Muscle of leg (tissue), 9 donors: Measurements from ENCODE around the gene AJM1. TPM values are rescaled to one million over a fixed set of nuclear protein-coding genes. Genes with fewer than 3 reads are reported as not detected.

Experiments used
- polyA plus RNA-seq, 8 donors: library from polyadenylated mRNA; unstranded; fragments of 120-200 nt; gene quantifications; one replicate each; pipeline versions ENCODE4 v1.2.1 to v1.2.3, GENCODE V29; 2013; ENCODE audit warnings: inconsistent platforms in 1 of 8, low replicate concordance in 1 of 8; ENCODE audit not compliant: insufficient read length in 8 of 8, insufficient read depth in 1 of 8
- total RNA-seq: library from RNA; stranded (reverse); fragments of 120-200 nt; gene quantifications from one replicate; pipeline ENCODE4 v1.2.4, GENCODE V29; 2013

AJM1 gene
- total and polyA plus RNA-seq, 9 donors, result 1.2 to 3.7 (median 2.2) TPM

Other genes starting within 250 kb of the AJM1 start
- 78.4 TPM for gene EGFL7, start 179.6 kb upstream of the AJM1 start, total RNA-seq
- 10 to 100 TPM; 56.8 to 95.9 (median 63.5) TPM for gene EGFL7, start 179.6 kb upstream of the AJM1 start, polyA plus RNA-seq
- gene AGPAT2, start 155.0 kb upstream of the AJM1 start, total RNA-seq, result 12.6 TPM
- gene AGPAT2, start 155.0 kb upstream of the AJM1 start, polyA plus RNA-seq, result 10 to 100 TPM; 11.3 to 22.2 (median 14.9) TPM
- gene DIPK1B, start 129.9 kb upstream of the AJM1 start, total RNA-seq, result 20.3 TPM
- 10 to 100 TPM; 14.1 to 25.3 (median 21.3) TPM for gene DIPK1B, start 129.9 kb upstream of the AJM1 start, polyA plus RNA-seq
- 12.3 TPM for gene LCN10, start 99.5 kb upstream of the AJM1 start, total RNA-seq
- 10 to 100 TPM in 4 of 8 donors, 1 to 10 TPM in 4; 2.5 to 15.5 (median 9.8) TPM for gene LCN10, start 99.5 kb upstream of the AJM1 start, polyA plus RNA-seq
- gene LCN6, start 94.0 kb upstream of the AJM1 start, total RNA-seq, result not detected
- gene LCN6, start 94.0 kb upstream of the AJM1 start, polyA plus RNA-seq, result under 1 TPM in 2 of 8 donors, not detected in 6; 0.30 to 0.31 TPM
- 6.9 TPM for gene LCN8, start 84.2 kb upstream of the AJM1 start, total RNA-seq
- 10 to 100 TPM in 1 of 8 donors, 1 to 10 TPM in 7; 1.6 to 12.8 (median 3.9) TPM for gene LCN8, start 84.2 kb upstream of the AJM1 start, polyA plus RNA-seq
- gene LCN15, start 78.0 kb upstream of the AJM1 start, total RNA-seq, result not detected
- gene LCN15, start 78.0 kb upstream of the AJM1 start, polyA plus RNA-seq, result 1 to 10 TPM in 1 of 8 donors, under 1 TPM in 7; 0.16 to 4.0 (median 0.68) TPM
- 43.8 TPM for gene TMEM141, start 51.1 kb upstream of the AJM1 start, total RNA-seq
- 10 to 100 TPM; 34.2 to 53.2 (median 44.6) TPM for gene TMEM141, start 51.1 kb upstream of the AJM1 start, polyA plus RNA-seq
- gene CCDC183, start 46.1 kb upstream of the AJM1 start, total RNA-seq, result 0.84 TPM
- 1 to 10 TPM; 1.2 to 4.6 (median 2.2) TPM for gene CCDC183, start 46.1 kb upstream of the AJM1 start, polyA plus RNA-seq
- 37.6 TPM for gene RABL6, start 34.5 kb upstream of the AJM1 start, total RNA-seq
- gene RABL6, start 34.5 kb upstream of the AJM1 start, polyA plus RNA-seq, result 10 to 100 TPM; 53.6 to 66.0 (median 61.1) TPM
- 145 TPM for gene PHPT1, start 6.9 kb downstream of the AJM1 start, total RNA-seq
- gene PHPT1, start 6.9 kb downstream of the AJM1 start, polyA plus RNA-seq, result 100 to 1,000 TPM; 103 to 137 (median 114) TPM
- gene MAMDC4, start 9.9 kb downstream of the AJM1 start, total RNA-seq, result 4.7 TPM
- gene MAMDC4, start 9.9 kb downstream of the AJM1 start, polyA plus RNA-seq, result 10 to 100 TPM in 2 of 8 donors, 1 to 10 TPM in 6; 2.7 to 33.5 (median 5.7) TPM
- gene EDF1, start 23.8 kb downstream of the AJM1 start, total RNA-seq, result 418 TPM
- gene EDF1, start 23.8 kb downstream of the AJM1 start, polyA plus RNA-seq, result 100 to 1,000 TPM; 343 to 402 (median 381) TPM
- gene TRAF2, start 44.0 kb downstream of the AJM1 start, total RNA-seq, result 5.4 TPM
- 10 to 100 TPM in 5 of 8 donors, 1 to 10 TPM in 3; 9.1 to 11.9 (median 10.3) TPM for gene TRAF2, start 44.0 kb downstream of the AJM1 start, polyA plus RNA-seq
- 49.7 TPM for gene FBXW5, start 102.3 kb downstream of the AJM1 start, total RNA-seq
- 10 to 100 TPM; 39.9 to 54.8 (median 45.1) TPM for gene FBXW5, start 102.3 kb downstream of the AJM1 start, polyA plus RNA-seq
- 0.58 TPM for gene C8G, start 102.8 kb downstream of the AJM1 start, total RNA-seq
- gene C8G, start 102.8 kb downstream of the AJM1 start, polyA plus RNA-seq, result 1 to 10 TPM in 1 of 8 donors, under 1 TPM in 6, not detected in 1; 0.17 to 2.3 (median 0.86) TPM
- 0.44 TPM for gene LCN12, start 109.8 kb downstream of the AJM1 start, total RNA-seq
- gene LCN12, start 109.8 kb downstream of the AJM1 start, polyA plus RNA-seq, result 1 to 10 TPM in 3 of 8 donors, under 1 TPM in 4, not detected in 1; 0.10 to 5.3 (median 0.75) TPM
- gene PTGDS, start 135.0 kb downstream of the AJM1 start, total RNA-seq, result 8.4 TPM
- gene PTGDS, start 135.0 kb downstream of the AJM1 start, polyA plus RNA-seq, result 10 to 100 TPM in 3 of 8 donors, 1 to 10 TPM in 5; 2.8 to 15.9 (median 7.0) TPM
- gene LCNL1, start 140.5 kb downstream of the AJM1 start, total RNA-seq, result 0.53 TPM
- 1 to 10 TPM in 1 of 8 donors, under 1 TPM in 7; 0.12 to 1.3 (median 0.34) TPM for gene LCNL1, start 140.5 kb downstream of the AJM1 start, polyA plus RNA-seq
- gene PAXX, start 149.9 kb downstream of the AJM1 start, total RNA-seq, result 19.1 TPM
- gene PAXX, start 149.9 kb downstream of the AJM1 start, polyA plus RNA-seq, result 10 to 100 TPM; 21.2 to 31.7 (median 27.3) TPM
- 0.27 TPM for gene CLIC3, start 154.1 kb downstream of the AJM1 start, total RNA-seq
- 1 to 10 TPM in 2 of 8 donors, under 1 TPM in 6; 0.34 to 8.4 (median 0.64) TPM for gene CLIC3, start 154.1 kb downstream of the AJM1 start, polyA plus RNA-seq
- 8.3 TPM for gene ABCA2, start 185.8 kb downstream of the AJM1 start, total RNA-seq
- gene ABCA2, start 185.8 kb downstream of the AJM1 start, polyA plus RNA-seq, result 10 to 100 TPM; 15.9 to 24.8 (median 19.0) TPM
- not detected for gene FUT7, start 189.6 kb downstream of the AJM1 start, total RNA-seq
- gene FUT7, start 189.6 kb downstream of the AJM1 start, polyA plus RNA-seq, result under 1 TPM in 4 of 8 donors, not detected in 4; 0.05 to 0.16 (median 0.10) TPM
- 32.1 TPM for gene NPDC1, start 203.7 kb downstream of the AJM1 start, total RNA-seq
- gene NPDC1, start 203.7 kb downstream of the AJM1 start, polyA plus RNA-seq, result 10 to 100 TPM; 38.4 to 63.4 (median 44.4) TPM
- gene ENTPD2, start 211.6 kb downstream of the AJM1 start, total RNA-seq, result 3.7 TPM
- gene ENTPD2, start 211.6 kb downstream of the AJM1 start, polyA plus RNA-seq, result 10 to 100 TPM in 7 of 8 donors, 1 to 10 TPM in 1; 9.6 to 20.6 (median 13.6) TPM
- 4.2 TPM for gene SAPCD2, start 228.1 kb downstream of the AJM1 start, total RNA-seq
- 1 to 10 TPM; 3.4 to 7.2 (median 5.6) TPM for gene SAPCD2, start 228.1 kb downstream of the AJM1 start, polyA plus RNA-seq
- gene UAP1L1, start 235.0 kb downstream of the AJM1 start, total RNA-seq, result 3.1 TPM
- 1 to 10 TPM; 1.8 to 3.8 (median 2.0) TPM for gene UAP1L1, start 235.0 kb downstream of the AJM1 start, polyA plus RNA-seq
- gene MAN1B1, start 244.5 kb downstream of the AJM1 start, total RNA-seq, result 40.7 TPM
- 10 to 100 TPM; 38.5 to 59.0 (median 45.8) TPM for gene MAN1B1, start 244.5 kb downstream of the AJM1 start, polyA plus RNA-seq